ENCODE measurements around the gene HCFC1. TPM values are rescaled to one million over a fixed set of nuclear protein-coding genes. Genes with fewer than 3 reads are reported as not detected.

HCFC1 gene
- total RNA-seq, 1 experiment from 2014 or later, result 64.9 TPM

DNA sequence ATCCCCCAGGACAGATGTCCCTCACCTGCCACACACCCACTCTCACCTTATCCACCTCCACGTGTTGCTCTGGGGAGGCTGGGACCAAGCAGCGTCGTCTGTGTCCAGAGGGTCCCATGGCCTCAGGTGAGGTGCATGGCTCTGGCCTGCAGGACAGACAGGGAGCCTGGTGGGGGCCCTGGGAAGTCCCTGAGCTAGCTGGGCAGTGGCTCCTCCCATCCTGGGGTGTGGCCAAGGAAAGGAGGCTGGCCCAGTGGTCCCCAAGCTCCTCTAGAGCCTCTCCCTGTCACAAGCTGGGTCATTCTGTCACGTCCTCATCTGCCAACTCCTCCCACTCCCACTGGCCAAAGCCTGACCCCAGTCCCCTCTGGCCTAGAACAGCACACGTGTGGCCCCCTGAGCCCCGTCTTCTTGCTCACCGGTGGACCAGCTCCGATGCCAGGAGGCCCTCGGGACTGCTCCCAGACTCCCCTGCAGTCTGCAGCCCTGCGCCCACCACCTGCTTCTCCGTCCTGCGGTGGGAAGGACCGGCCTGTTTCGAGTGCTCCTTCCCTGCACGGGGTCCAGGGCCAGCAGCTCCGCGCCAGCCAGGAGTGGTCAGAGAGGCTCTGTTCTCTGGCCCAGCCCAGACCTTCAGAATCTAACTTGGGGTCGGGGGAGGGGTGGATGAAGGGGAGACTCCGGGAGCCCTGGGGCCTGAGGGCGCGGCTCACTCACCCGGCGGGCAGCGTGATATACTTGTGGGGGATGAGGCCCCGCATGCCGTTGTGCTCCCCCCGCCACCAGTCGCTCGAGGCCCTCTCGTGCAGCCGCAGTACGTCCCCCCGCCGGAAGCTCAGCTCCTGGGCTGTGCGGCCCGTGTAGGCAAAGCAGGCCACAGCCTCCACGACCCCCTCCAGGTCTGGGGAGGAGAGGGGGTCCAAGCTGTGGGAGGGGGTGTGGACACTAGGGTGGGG is 62.3 kb downstream of the HCFC1 start:
- Histone ChIP-seq H3K36me3 (replicated peaks; ENCODE audit: control insufficient read depth, insufficient read depth, low read length) (no peaks in the 10 kb centered on the region; the same call in 1 of the 2 replicates), H3K4me3 (ENCODE audit: insufficient read depth, low read depth, low read length) (no peak overlapping the region), H3K27me3 (ENCODE audit: control insufficient read depth, insufficient read depth, low read length) (no peaks in the 10 kb centered on the region)
- peak; percentile 86 for DNase-seq

DNA sequence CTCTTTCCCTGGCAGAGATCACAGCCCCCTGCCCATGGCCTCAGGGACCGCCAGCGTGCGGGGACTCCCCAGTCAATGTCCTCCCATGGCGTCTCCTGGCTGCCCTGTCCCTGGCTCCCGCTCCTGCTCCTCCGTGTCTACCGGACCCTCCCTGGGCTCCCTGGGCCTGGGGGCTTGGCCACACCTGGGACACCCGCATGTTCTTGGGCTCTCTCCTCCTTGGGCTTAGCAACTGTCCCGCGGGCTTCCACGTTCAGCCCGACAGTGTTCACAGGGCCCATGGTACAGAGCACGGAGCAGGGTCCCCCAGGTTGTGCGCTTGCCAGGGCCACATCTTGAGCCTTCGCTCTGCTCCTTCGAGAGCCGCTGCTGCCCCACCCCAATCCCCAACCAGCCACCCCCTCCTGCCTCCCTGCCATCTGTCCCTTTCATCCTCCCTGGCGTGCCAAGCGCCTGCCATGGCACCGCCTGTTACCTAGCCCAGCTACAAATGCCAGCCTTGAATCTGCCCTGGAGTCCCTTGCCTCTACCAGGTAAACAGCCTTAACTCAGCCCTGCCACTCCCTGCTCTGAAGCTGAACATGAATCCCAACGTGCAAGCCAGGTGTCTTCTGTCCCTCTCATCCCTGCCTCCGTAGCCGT is 63.3 kb downstream of the HCFC1 start:
- no peaks in the 10 kb centered on the region; the same call in 1 of the 2 replicates for H3K36me3 ChIP-seq (replicated peaks; ENCODE audit: control insufficient read depth, insufficient read depth, low read length)
- no peaks in the 10 kb centered on the region for H3K27me3 ChIP-seq (ENCODE audit: control insufficient read depth, insufficient read depth, low read length)
- no peak overlapping the region for H3K4me3 ChIP-seq (ENCODE audit: insufficient read depth, low read depth, low read length)
- DNase-seq, result no peak

DNA sequence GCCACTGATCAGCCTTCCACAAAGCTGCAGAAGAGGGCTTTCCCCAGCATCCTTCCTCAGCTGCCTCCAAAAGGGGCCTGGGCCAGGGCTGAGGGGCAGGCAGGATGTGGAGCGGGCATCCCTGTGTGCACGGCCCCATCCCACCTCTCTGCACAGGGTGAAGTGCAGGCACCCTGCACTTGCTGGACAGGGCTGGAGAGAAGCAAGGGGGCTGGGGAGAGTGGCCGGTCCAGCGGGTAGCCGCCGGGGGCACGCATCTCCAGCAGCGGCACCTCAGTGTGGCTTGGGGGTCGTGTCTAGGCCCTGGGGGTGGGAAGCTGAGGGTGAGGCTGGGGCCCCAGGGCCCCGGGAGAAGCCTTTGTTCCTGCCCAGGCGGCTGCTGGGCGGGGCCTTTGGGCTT is 64.2 kb downstream of the HCFC1 start:
- DNase-seq, result no peak
- Histone ChIP-seq H3K36me3 (replicated peaks; ENCODE audit: control insufficient read depth, insufficient read depth, low read length) (no peaks in the 10 kb centered on the region; the same call in 1 of the 2 replicates), H3K4me3 (ENCODE audit: insufficient read depth, low read depth, low read length) (no peak overlapping the region), H3K27me3 (ENCODE audit: control insufficient read depth, insufficient read depth, low read length) (no peaks in the 10 kb centered on the region)

DNA sequence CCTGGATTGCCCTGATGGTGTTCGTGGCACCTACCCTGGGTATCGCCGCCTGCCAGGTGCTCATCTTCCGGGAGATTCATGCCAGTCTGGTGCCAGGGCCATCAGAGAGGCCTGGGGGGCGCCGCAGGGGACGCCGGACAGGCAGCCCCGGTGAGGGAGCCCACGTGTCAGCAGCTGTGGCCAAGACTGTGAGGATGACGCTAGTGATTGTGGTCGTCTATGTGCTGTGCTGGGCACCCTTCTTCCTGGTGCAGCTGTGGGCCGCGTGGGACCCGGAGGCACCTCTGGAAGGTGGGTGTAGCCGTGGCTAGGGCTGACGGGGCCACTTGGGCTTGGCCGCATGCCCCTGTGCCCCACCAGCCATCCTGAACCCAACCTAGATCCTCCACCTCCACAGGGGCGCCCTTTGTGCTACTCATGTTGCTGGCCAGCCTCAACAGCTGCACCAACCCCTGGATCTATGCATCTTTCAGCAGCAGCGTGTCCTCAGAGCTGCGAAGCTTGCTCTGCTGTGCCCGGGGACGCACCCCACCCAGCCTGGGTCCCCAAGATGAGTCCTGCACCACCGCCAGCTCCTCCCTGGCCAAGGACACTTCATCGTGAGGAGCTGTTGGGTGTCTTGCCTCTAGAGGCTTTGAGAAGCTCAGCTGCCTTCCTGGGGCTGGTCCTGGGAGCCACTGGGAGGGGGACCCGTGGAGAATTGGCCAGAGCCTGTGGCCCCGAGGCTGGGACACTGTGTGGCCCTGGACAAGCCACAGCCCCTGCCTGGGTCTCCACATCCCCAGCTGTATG is 65.3 kb downstream of the HCFC1 start:
- Histone ChIP-seq H3K36me3 (replicated peaks; ENCODE audit: control insufficient read depth, insufficient read depth, low read length) (no peaks in the 10 kb centered on the region; the same call in 1 of the 2 replicates), H3K27me3 (ENCODE audit: control insufficient read depth, insufficient read depth, low read length) (no peaks in the 10 kb centered on the region), H3K4me3 (ENCODE audit: insufficient read depth, low read depth, low read length) (no peak overlapping the region)
- DNase-seq, result no peak

DNA sequence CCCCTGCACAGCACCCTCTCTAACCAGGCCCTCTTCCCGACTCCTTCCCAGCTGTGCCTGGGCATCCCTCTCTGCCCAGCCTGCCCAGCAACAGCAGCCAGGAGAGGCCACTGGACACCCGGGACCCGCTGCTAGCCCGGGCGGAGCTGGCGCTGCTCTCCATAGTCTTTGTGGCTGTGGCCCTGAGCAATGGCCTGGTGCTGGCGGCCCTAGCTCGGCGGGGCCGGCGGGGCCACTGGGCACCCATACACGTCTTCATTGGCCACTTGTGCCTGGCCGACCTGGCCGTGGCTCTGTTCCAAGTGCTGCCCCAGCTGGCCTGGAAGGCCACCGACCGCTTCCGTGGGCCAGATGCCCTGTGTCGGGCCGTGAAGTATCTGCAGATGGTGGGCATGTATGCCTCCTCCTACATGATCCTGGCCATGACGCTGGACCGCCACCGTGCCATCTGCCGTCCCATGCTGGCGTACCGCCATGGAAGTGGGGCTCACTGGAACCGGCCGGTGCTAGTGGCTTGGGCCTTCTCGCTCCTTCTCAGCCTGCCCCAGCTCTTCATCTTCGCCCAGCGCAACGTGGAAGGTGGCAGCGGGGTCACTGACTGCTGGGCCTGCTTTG is 66.0 kb downstream of the HCFC1 start:
- no peak overlapping the region for H3K4me3 ChIP-seq (ENCODE audit: insufficient read depth, low read depth, low read length)
- no peak for DNase-seq
- no peaks in the 10 kb centered on the region for H3K27me3 ChIP-seq (ENCODE audit: control insufficient read depth, insufficient read depth, low read length)
- no peaks in the 10 kb centered on the region; the same call in 1 of the 2 replicates for H3K36me3 ChIP-seq (replicated peaks; ENCODE audit: control insufficient read depth, insufficient read depth, low read length)

DNA sequence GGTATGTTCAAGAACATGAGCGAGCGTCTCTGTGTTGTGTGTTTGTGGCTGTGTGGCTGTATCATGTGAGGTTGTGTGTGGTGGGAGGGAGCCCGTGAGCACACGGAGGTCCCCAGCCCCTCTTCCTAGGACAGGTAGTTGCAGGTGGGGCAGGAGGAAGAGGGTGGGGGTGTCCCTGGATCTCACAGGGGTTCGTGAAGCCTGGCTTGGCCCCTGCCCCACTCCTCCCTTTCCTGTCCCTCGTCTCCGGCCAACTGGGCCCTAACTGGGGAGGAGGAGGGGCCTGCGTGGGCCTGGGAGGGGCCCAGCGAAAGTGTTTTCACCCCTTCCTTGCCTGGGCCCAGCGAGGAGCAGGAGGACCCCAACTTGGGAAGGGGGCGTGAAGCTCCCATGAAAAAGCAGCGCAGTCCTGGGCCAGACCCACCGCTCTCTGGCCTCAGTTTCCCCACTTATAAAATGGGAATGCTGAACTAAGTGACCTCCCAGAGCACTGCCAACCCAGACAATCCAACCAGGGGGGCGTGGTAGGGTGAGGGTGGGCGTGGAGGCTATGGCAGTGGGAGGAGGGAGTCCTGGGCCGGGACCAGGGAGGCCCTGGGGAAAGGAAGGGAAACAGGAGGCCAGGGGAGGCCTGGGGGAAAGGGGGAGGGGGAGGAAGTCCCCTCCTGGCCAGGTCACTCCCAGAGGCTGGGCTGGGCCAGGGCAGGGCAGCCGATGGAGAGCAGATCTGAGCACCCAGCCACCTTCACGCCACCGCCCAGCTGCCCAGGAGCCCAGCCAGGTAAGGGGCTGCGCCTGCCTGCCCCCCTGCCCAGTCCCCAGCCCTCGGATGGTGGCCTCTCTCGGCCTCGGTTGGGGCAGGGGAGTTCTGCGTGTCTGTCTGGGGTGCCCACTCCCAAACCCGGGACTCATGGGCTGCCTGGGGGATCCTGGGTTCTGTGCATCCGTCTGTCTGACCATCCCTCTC is 67.3 kb downstream of the HCFC1 start, which contains the start of gene AVPR2:
Gene AVPR2, plus strand, starts transcription at position 683 of the 967 bp plus-strand sequence. CDS start 473 bp downstream, outside the sequence.
- no peaks in the 10 kb centered on the region for H3K27me3 ChIP-seq (ENCODE audit: control insufficient read depth, insufficient read depth, low read length)
- DNase-seq, result peak; percentile 66
- H3K36me3 ChIP-seq (replicated peaks; ENCODE audit: control insufficient read depth, insufficient read depth, low read length), result no peaks in the 10 kb centered on the region; the same call in 1 of the 2 replicates
- no peak within 1 kb of the TSS for H3K4me3 ChIP-seq (ENCODE audit: insufficient read depth, low read depth, low read length)

DNA sequence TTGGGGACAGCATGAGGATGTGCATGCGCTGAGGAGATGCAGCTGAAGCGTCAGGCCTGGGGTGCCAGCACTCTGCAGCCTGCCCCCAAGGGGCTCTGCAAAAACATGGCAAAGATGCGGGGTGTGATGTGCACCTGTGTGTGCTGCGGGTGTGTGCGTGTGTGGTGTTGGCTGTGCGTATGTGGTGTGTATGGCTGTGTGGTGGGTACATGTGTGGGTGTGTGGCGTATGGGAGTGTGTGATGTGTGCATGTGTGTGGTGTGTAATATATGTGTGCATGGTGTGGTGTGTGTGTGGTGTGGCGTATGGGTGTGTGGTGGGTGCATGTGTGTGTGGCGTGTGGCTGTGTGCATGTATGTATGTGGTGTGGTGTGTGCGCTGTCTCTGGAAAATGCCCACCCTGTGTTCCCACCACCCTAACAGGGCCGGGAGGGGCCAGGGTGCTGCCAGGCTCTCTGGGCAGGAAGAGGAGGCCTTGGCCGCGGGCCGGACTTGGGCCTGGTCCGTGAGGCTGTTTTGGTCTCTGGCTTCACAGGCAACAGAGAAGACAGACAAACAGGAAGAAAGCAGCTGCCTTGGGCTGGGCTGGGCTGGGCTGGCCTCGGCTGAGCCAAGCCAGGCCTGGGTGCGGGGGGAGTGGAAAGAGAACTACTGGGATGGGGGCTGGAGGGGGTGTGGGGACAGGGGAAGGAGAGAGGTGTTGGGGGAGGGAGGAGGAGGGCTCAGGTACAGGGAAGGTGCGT is 68.2 kb downstream of the HCFC1 start:
- Histone ChIP-seq H3K27me3 (ENCODE audit: control insufficient read depth, insufficient read depth, low read length) (no peaks in the 10 kb centered on the region), H3K4me3 (ENCODE audit: insufficient read depth, low read depth, low read length) (no peak overlapping the region), H3K36me3 (replicated peaks; ENCODE audit: control insufficient read depth, insufficient read depth, low read length) (no peaks in the 10 kb centered on the region)
- DNase-seq, result peak; percentile 58

DNA sequence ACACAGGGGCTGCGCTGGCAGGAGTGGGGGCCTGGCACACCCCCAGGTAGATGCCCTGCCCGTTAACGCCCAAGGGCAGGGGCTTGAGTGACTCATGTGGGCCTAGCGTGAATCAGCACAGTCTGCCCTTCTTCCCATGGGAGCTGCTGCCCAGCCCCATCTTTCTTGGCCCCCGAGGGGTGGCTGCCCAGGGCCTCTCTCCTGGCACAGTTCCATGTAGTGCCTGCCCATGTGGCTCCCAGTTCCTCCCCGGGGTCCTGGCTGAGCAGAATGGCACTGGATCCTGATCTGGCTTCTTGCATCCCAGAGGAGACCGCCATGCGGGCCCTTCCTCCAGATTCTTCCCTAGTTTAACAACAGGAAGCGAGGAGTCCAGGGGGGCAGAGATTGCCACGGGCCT is 69.2 kb downstream of the HCFC1 start:
- H3K27me3 ChIP-seq (ENCODE audit: control insufficient read depth, insufficient read depth, low read length), result no peaks in the 10 kb centered on the region
- H3K36me3 ChIP-seq (replicated peaks; ENCODE audit: control insufficient read depth, insufficient read depth, low read length), result no peaks in the 10 kb centered on the region
- peak; percentile 40 for DNase-seq
- H3K4me3 ChIP-seq (ENCODE audit: insufficient read depth, low read depth, low read length), result no peak overlapping the region

DNA sequence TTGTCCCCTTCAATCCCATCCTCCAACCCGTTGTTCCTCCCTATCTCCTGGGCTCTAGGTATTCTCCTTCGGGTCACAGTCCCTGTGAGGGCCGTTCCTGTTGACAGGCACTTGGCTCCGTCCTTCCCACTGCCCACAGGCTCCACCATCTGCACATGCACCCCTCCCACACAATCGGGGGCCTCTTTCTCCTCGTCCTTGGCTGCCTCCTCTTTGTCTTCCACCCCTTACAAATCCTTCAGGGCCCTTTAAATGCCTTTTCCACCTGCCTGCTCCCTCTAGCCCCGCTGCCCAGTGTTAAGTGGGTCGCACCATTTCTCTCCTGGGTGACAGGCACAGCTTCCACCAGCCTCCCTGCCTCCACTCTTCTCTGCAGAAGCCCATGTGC is 69.9 kb downstream of the HCFC1 start:
- no peak overlapping the region for H3K4me3 ChIP-seq (ENCODE audit: insufficient read depth, low read depth, low read length)
- H3K36me3 ChIP-seq (replicated peaks; ENCODE audit: control insufficient read depth, insufficient read depth, low read length), result no peaks in the 10 kb centered on the region
- H3K27me3 ChIP-seq (ENCODE audit: control insufficient read depth, insufficient read depth, low read length), result no peaks in the 10 kb centered on the region
- no peak for DNase-seq

DNA sequence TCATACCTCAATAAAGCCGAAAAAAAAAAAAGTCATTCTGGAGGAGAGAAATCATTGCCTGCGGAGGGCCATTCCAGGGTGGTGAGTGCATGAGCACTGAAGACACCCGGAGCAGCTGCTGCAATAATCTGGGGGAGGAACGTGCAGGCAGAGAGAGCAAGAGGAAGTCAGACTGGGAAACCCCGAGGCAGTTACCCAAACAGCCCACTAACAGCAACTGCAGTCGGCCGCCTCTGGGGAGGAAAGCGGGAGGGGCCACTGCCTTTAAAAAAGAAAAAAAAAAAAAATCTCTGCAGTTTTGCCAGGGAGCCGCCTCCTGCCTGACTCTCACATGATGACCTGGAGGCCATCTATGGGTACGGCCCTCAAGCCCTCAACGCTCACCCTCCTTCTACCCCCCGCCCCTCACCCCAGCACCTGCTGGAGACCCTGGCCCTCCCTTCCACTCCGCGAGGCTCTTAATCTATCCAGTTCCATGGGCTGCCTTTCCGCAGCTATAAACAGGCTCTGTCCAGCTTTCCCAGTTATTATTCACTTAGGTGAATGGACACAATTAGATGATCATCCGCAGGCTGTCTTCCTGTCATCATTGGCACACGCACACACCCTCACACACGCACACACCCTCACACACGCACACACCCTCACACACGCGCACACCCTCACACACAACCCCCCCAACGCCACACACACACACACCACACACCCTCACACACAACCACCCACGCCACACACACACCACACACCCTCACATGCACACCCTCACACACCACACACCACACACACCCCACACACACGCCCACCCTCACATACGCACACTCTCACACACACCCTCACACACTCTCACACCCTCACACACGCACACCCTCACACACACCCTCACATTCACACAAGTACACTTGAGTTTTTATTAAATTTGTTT is 70.5 kb downstream of the HCFC1 start:
- Histone ChIP-seq H3K36me3 (replicated peaks; ENCODE audit: control insufficient read depth, insufficient read depth, low read length) (no peaks in the 10 kb centered on the region), H3K4me3 (ENCODE audit: insufficient read depth, low read depth, low read length) (no peak overlapping the region), H3K27me3 (ENCODE audit: control insufficient read depth, insufficient read depth, low read length) (no peaks in the 10 kb centered on the region)
- peak; percentile 76 for DNase-seq

DNA sequence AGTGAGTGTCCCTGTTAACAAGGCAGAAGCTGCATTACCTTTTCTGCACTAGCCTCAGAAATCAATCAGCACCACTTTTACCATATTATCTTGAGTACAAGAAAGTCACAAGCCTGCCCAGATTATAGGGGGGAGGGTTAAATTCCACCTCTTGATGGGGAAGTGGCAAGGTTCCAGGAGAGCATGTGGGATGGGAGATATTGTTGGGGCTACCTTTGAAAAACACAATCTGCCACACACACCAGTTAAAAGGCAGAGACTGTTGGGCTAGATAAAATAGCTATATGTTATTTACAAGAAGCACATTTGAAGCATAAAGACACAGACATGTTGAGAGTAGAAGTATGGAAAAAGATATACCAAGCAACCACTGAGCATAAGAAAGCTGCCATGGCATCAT is 73.7 kb downstream of the HCFC1 start:
- Histone ChIP-seq H3K36me3 (replicated peaks; ENCODE audit: control insufficient read depth, insufficient read depth, low read length) (no peaks in the 10 kb centered on the region), H3K4me3 (ENCODE audit: insufficient read depth, low read depth, low read length) (no peak overlapping the region), H3K27me3 (ENCODE audit: control insufficient read depth, insufficient read depth, low read length) (no peaks in the 10 kb centered on the region)
- no peak for DNase-seq

Data from H7 (cell line).